A549 (cell line): ENCODE data around the gene EFNA5. TPM values are rescaled to one million over a fixed set of nuclear protein-coding genes. Genes with fewer than 3 reads are reported as not detected.

Experiments
- ATAC-seq, 2 experiments: fragments of 200-7000 bp in 1 of 2; fragments of >200 bp in 1 of 2; cut with Nextera tagmentation in 1 of 2; cut with Tn5 transposase in 1 of 2; 3 replicates each; pipeline versions ENCODE4 v1.8.0 to v1.9.1; 2018 to 2020; ENCODE audit warnings: mild to moderate bottlenecking in 1 of 2, moderate library complexity in 1 of 2
- CTCF ChIA-PET: fragments of 300-600 bp; sonication (Branson Sonifier 250); formaldehyde crosslinking; extraction: SDS; loops from one replicate; lab custom pipeline; 2021; ENCODE audit warnings: antibody characterized with exemption, inconsistent platforms; lab: Yijun Ruan, JAX
- POLR2A ChIA-PET: fragments of 350-600 bp; formaldehyde crosslinking; extraction: SDS; loops from one replicate; lab custom pipeline; 2021; ENCODE audit warnings: antibody characterized with exemption, inconsistent platforms; lab: Yijun Ruan, JAX
- DNase-seq, 2 experiments: peaks; one replicate each; pipeline versions ENCODE4 v3.0.0 to v3.0.0-alpha.2; 2011 to 2016; ENCODE audit warnings: low read depth in 1 of 2, low spot score in 1 of 2
- FAIRE-seq: peaks from 2 replicates; lab custom pipeline; 2011; peaks lifted over from hg19 to GRCh38; lab: Jason Lieb, UNC
- H3K27ac ChIP-seq, 2 experiments: fragments of >200 bp; sonication (Bioruptor Twin); formaldehyde crosslinking; 3 replicates each; pipeline ENCODE4 v1.5.1; 2016 to 2017
- H3K4me1 ChIP-seq: fragments of >200 bp; sonication (Bioruptor Twin); formaldehyde crosslinking; 3 replicates; pipeline ENCODE4 v1.6.1; 2016
- H3K4me2 ChIP-seq: fragments of >200 bp; sonication (Bioruptor Twin); formaldehyde crosslinking; 3 replicates; pipeline ENCODE4 v1.6.1; 2016
- H3K4me3 ChIP-seq: fragments of >200 bp; sonication (Bioruptor Twin); formaldehyde crosslinking; 3 replicates; pipeline ENCODE4 v1.5.1; 2016
- H3K9me3 ChIP-seq: fragments of >200 bp; sonication (Bioruptor Twin); formaldehyde crosslinking; 3 replicates; pipeline ENCODE4 v1.6.1; 2016
- BCL3 ChIP-seq: fragments of >200 bp; sonication (Bioruptor Twin); formaldehyde crosslinking; IDR thresholded peaks from 3 replicates; pipeline ENCODE4 v1.6.1; 2016
- BHLHE40 ChIP-seq: IDR thresholded peaks from 2 replicates; pipeline ENCODE4 v1.6.1; 2012; ENCODE audit warnings: low read depth, low read length, inconsistent platforms
- CBX2 ChIP-seq: fragments of 200-600 bp; sonication (generic); IDR thresholded peaks from 2 replicates; pipeline ENCODE4 v1.6.1; 2016; ENCODE audit warnings: low read depth, mild to moderate bottlenecking, borderline replicate concordance
- CEBPB ChIP-seq, 2 experiments: fragments of >200 bp in 1 of 2; sonication (Bioruptor Twin) in 1 of 2; formaldehyde crosslinking in 1 of 2; IDR thresholded peaks; 2 replicates each; pipeline ENCODE4 v1.6.1; 2012 to 2016
- CHD2 ChIP-seq: fragments of 150-350 bp; IDR thresholded peaks from 2 replicates; pipeline ENCODE4 v1.6.1; 2014; ENCODE audit warnings: low read length; ENCODE audit not compliant: partially characterized antibody
- EHF ChIP-seq: fragments of 250-450 bp; sonication (Bioruptor Pico); IDR thresholded peaks from 2 replicates; pipeline ENCODE4 v1.5.0; 2020; ENCODE audit warnings: mild to moderate bottlenecking
- EHMT2 ChIP-seq: fragments of 200-600 bp; sonication (generic); IDR thresholded peaks from 2 replicates; pipeline ENCODE4 v1.6.1; 2016; ENCODE audit warnings: antibody characterized with exemption, low read depth, mild to moderate bottlenecking, moderate library complexity
- ESRRA ChIP-seq: fragments of 150-350 bp; IDR thresholded peaks from 2 replicates; pipeline ENCODE4 v1.6.1; 2014; ENCODE audit warnings: mild to moderate bottlenecking, low read length, borderline replicate concordance
- FOSB ChIP-seq: fragments of 250-450 bp; sonication (Bioruptor Pico); IDR thresholded peaks from 2 replicates; pipeline ENCODE4 v1.5.0; 2020; ENCODE audit warnings: mild to moderate bottlenecking, moderate library complexity
- FOSL2 ChIP-seq, 2 experiments: fragments of 450-650 bp in 1 of 2; fragments of >200 bp in 1 of 2; sonication (Bioruptor Twin) in 1 of 2; formaldehyde crosslinking; IDR thresholded peaks; 2 replicates each; pipeline versions ENCODE4 v1.5.0 to v1.6.1; 2016 to 2020; ENCODE audit warnings: mild to moderate bottlenecking in 1 of 2, moderate library complexity in 1 of 2
- FOXS1 ChIP-seq: fragments of 250-450 bp; sonication (Bioruptor Pico); IDR thresholded peaks from 2 replicates; pipeline ENCODE4 v1.5.0; 2020; ENCODE audit warnings: mild to moderate bottlenecking, moderate library complexity
- GATA3 ChIP-seq: IDR thresholded peaks from 2 replicates; pipeline ENCODE4 v1.6.1; 2012; ENCODE audit warnings: borderline replicate concordance
- HDAC2 ChIP-seq: fragments of 200-600 bp; sonication (generic); IDR thresholded peaks from 2 replicates; pipeline ENCODE4 v1.6.1; 2016
- HES2 ChIP-seq: fragments of >200 bp; sonication (Bioruptor Twin); formaldehyde crosslinking; IDR thresholded peaks from 2 replicates; pipeline ENCODE4 v1.6.1; 2016
- HEYL ChIP-seq: fragments of 250-450 bp; sonication (Bioruptor Pico); IDR thresholded peaks from 2 replicates; pipeline ENCODE4 v1.8.0; 2021; ENCODE audit warnings: mild to moderate bottlenecking, moderate library complexity
- HMGXB4 ChIP-seq: fragments of 250-450 bp; sonication (Bioruptor Pico); IDR thresholded peaks from 2 replicates; pipeline ENCODE4 v1.5.0; 2021; ENCODE audit warnings: mild to moderate bottlenecking, moderate library complexity, borderline replicate concordance
- HOXB5 ChIP-seq: fragments of 250-450 bp; sonication (Bioruptor Pico); IDR thresholded peaks from 2 replicates; pipeline ENCODE4 v1.5.0; 2020; ENCODE audit warnings: mild to moderate bottlenecking, moderate library complexity
- JUNB ChIP-seq: fragments of >200 bp; sonication (Bioruptor Twin); formaldehyde crosslinking; IDR thresholded peaks from 2 replicates; pipeline ENCODE4 v1.6.1; 2016
- MAFK ChIP-seq: fragments of 450-650 bp; IDR thresholded peaks from 2 replicates; pipeline ENCODE4 v1.6.1; 2014; ENCODE audit not compliant: partially characterized antibody
- MAX ChIP-seq: IDR thresholded peaks from 2 replicates; pipeline ENCODE4 v1.6.1; 2012
- MAZ ChIP-seq: fragments of 150-350 bp; IDR thresholded peaks from 2 replicates; pipeline ENCODE4 v1.6.1; 2014; ENCODE audit warnings: antibody characterized with exemption, low read depth, low read length, borderline replicate concordance
- MYC ChIP-seq: IDR thresholded peaks from 2 replicates; pipeline ENCODE4 v1.6.1; 2012; ENCODE audit warnings: mild to moderate bottlenecking, inconsistent platforms, low read length, improper control_type of control experiment, borderline replicate concordance
- NFE2L2 ChIP-seq: fragments of 150-350 bp; conservative IDR thresholded peaks from 2 replicates; pipeline ENCODE4 v1.6.1; 2014; ENCODE audit warnings: low read length
- NPAS2 ChIP-seq: fragments of 250-450 bp; sonication (Bioruptor Pico); IDR thresholded peaks from 2 replicates; pipeline ENCODE4 v1.8.0; 2022; ENCODE audit warnings: mild to moderate bottlenecking, moderate library complexity, borderline replicate concordance
- NR3C1 ChIP-seq: fragments of >200 bp; sonication (Bioruptor Twin); formaldehyde crosslinking; IDR thresholded peaks from 3 replicates; pipeline ENCODE4 v1.6.1; 2017
- PHF8 ChIP-seq: fragments of 200-600 bp; sonication (generic); IDR thresholded peaks from 2 replicates; pipeline ENCODE4 v1.6.1; 2016; ENCODE audit warnings: low read depth, mild to moderate bottlenecking, antibody characterized with exemption, moderate library complexity, borderline replicate concordance
- RAD21 ChIP-seq, 2 experiments: fragments of >200 bp in 1 of 2; sonication (Bioruptor Twin) in 1 of 2; formaldehyde crosslinking in 1 of 2; IDR thresholded peaks in 1 of 2; conservative IDR thresholded peaks in 1 of 2; 2 replicates in 1 of 2; 3 replicates in 1 of 2; pipeline ENCODE4 v1.6.1; 2012 to 2018; ENCODE audit warnings: inconsistent platforms in 1 of 2
- RARB ChIP-seq: fragments of 250-450 bp; sonication (Bioruptor Pico); IDR thresholded peaks from 2 replicates; pipeline ENCODE4 v1.8.0; 2021; ENCODE audit warnings: mild to moderate bottlenecking, moderate library complexity
- SREBF2 ChIP-seq: fragments of 450-650 bp; IDR thresholded peaks from 2 replicates; pipeline ENCODE4 v1.6.1; 2014; ENCODE audit warnings: mild to moderate bottlenecking, moderate library complexity
- TP53 ChIP-seq: fragments of 250-450 bp; sonication (Bioruptor Pico); IDR thresholded peaks from 2 replicates; pipeline ENCODE4 v1.5.0; 2021; ENCODE audit warnings: mild to moderate bottlenecking, moderate library complexity
- USF2 ChIP-seq: fragments of 450-650 bp; IDR thresholded peaks from 2 replicates; pipeline ENCODE4 v1.6.1; 2014; ENCODE audit warnings: antibody characterized with exemption
- ZC3H11A ChIP-seq: fragments of 450-650 bp; IDR thresholded peaks from 2 replicates; pipeline ENCODE4 v1.6.1; 2014; ENCODE audit warnings: antibody characterized with exemption, mild to moderate bottlenecking
- ZFP36 ChIP-seq: fragments of 450-650 bp; IDR thresholded peaks from 2 replicates; pipeline ENCODE4 v1.6.1; 2014; ENCODE audit warnings: borderline replicate concordance; ENCODE audit not compliant: partially characterized antibody
- ZSCAN20 ChIP-seq: fragments of 250-450 bp; sonication (Bioruptor Pico); IDR thresholded peaks from 2 replicates; pipeline ENCODE4 v1.8.0; 2022; ENCODE audit warnings: mild to moderate bottlenecking, moderate library complexity
- WGBS: methylation state at CpG from one replicate; pipeline ENCODE4 v1.1.6; 2017; ENCODE audit errors: missing lambda C conversion rate; 5-methylcytosine and 5-hydroxymethylcytosine counted together
- polyA plus RNA-seq, 4 experiments: library from polyadenylated mRNA; depleted of rRNA in 3 of 4; stranded (reverse); fragments of >200 nt; fragmentation: RNase III in 1 of 4; extraction: RNeasy Plus Mini Kit Qiagen cat#74134 plus additional on column Dnase treatment in 1 of 4; gene quantifications; 2 replicates in 3 of 4; 3 replicates in 1 of 4; pipeline ENCODE4 v1.2.3, GENCODE V29; 2011 to 2017

The EFNA5 gene
- polyA plus RNA-seq, 2 of the 4 experiments (the other 2 are of a cell fraction) = 8.5 to 20.7 TPM

- no peak for TF ChIP-seq ESRRA
- no peak for TF ChIP-seq NFE2L2
- no peak for TF ChIP-seq HDAC2
- TF ChIP-seq BCL3 = peak; percentile 90
- TF ChIP-seq HOXB5 (CRISPR knock-in tag) = peak; percentile 36; the same call in 1 of the 2 replicates
- TF ChIP-seq RAD21 (conservative IDR thresholded peaks at IDR 0.05 in 1 of 2, IDR thresholded peaks at IDR 0.05 in 1 of 2) = peak in 1 of 2 experiments; percentile 5; a peak in 2 of 5 replicates
- TF ChIP-seq SREBF2 = no peak
- no peak for TF ChIP-seq EHMT2
- no peak for TF ChIP-seq NPAS2 (CRISPR knock-in tag)
- TF ChIP-seq, all 56 proteins: peak for 12
Measured at GRCh38 chr5:107542831-107543231, 127.9 kb downstream of the EFNA5 start (continued).

- Histone ChIP-seq H3K4me1 (peaks cover 81% of the 10 kb centered on the region), H3K27ac (peak overlapping the region; percentile 85 to 90), H3K4me2 (peak overlapping the region; percentile 71), H3K9me3 (no peaks in the 10 kb centered on the region), H3K4me3 (peak overlapping the region; percentile 34)
- peak; percentile 86 to 97 for DNase-seq
- WGBS = 0% methylated on average over 4 of the region's 4 CpGs
- ChIA-PET CTCF (interaction anchor here (1.8 to 2.1 kb wide), 3 partner anchors 30 to 117 kb away, joined by 5 to 8 read pairs (median 7); no protein-coding TSS in a partner anchor), POLR2A (interaction anchor here (0.6 to 3.0 kb wide), 10 partner anchors 25 to 437 kb away, joined by 3 to 19 read pairs (median 6); partner anchors contain the start of gene EFNA5)
- ATAC-seq = peak; percentile 89 to 91
- FAIRE-seq = peak; percentile 18
- TF ChIP-seq NPAS2 (CRISPR knock-in tag) (no peak), CHD2 (no peak), FOSB (no peak), MYC (peak; percentile 66), USF2 (no peak), CBX2 (no peak), BCL3 (peak; percentile 91; the same call in 2 of the 3 replicates), TP53 (CRISPR knock-in tag) (no peak), NFE2L2 (no peak), MAX (peak; percentile 62), FOSL2 (IDR thresholded peaks at IDR 0.05) (peak; percentile 90), FOSL2 (CRISPR knock-in tag; IDR thresholded peaks at IDR 0.05) (peak; percentile 95), ZC3H11A (no peak), RARB (CRISPR knock-in tag) (peak; percentile 89; the same call in 1 of the 2 replicates), ZFP36 (no peak), PHF8 (no peak), NR3C1 (no peak), HOXB5 (CRISPR knock-in tag) (peak; percentile 98), HEYL (CRISPR knock-in tag) (no peak), EHF (CRISPR knock-in tag) (no peak), MAFK (no peak), HDAC2 (no peak), RAD21 (conservative IDR thresholded peaks at IDR 0.05 in 1 of 2, IDR thresholded peaks at IDR 0.05 in 1 of 2) (peak; percentile 14 to 56; a peak in 4 of 5 replicates), HMGXB4 (CRISPR knock-in tag) (no peak), FOXS1 (CRISPR knock-in tag) (no peak), CEBPB (IDR thresholded peaks at IDR 0.05) (peak in 1 of 2 experiments; percentile 49; a peak in 1 of 4 replicates), ZSCAN20 (CRISPR knock-in tag) (no peak), GATA3 (peak; percentile 92), JUNB (peak; percentile 85), HES2 (no peak), BHLHE40 (no peak), MAZ (peak; percentile 89; the same call in 1 of the 2 replicates)
Measured at GRCh38 chr5:107542428-107542827, 128.3 kb downstream of the EFNA5 start.
